Measurements from ENCODE around the gene PRKCE.

GRCh38 chr2:46050027-46050426 is 398.6 kb downstream of the PRKCE start:
- TF ChIP-seq ZBTB33 (IDR thresholded peaks at IDR 0.05; ENCODE audit: borderline replicate concordance, low read depth), result no peak
- no peak for TF ChIP-seq CTCF (IDR thresholded peaks at IDR 0.05)

Measured in SK-N-SH (cell line).